C4-2B (cell line): ENCODE data around the gene ACSF3.

Experiments used
- CTCF ChIP-seq: fragments of 450-650 bp; conservative IDR thresholded peaks from 2 replicates; pipeline ENCODE4 v1.5.1; 2017; ENCODE audit warnings: mild to moderate bottlenecking
- ZFX ChIP-seq: fragments of 450-650 bp; IDR thresholded peaks from 2 replicates; pipeline ENCODE4 v1.6.1; 2017

- no peak for TF ChIP-seq CTCF
- no peak for TF ChIP-seq ZFX
Measured at GRCh38 chr16:89119166-89119621, 25.5 kb downstream of the ACSF3 start.
